Osteocyte (in vitro differentiated cells): ENCODE data around the gene ZNF106. TPM values are rescaled to one million over a fixed set of nuclear protein-coding genes. Genes with fewer than 3 reads are reported as not detected.

Source experiments
- DNase-seq: peaks from one replicate; pipeline ENCODE4 v3.0.0; 2021; ENCODE audit warnings: mixed read lengths; ENCODE audit not compliant: unreplicated experiment; ENCODE audit errors: extremely low spot score
- H3K27ac Mint-ChIP-seq: one replicate; pipeline ENCODE4 v1.8.0; 2021; ENCODE audit warnings: mild to moderate bottlenecking, mixed read lengths; ENCODE audit not compliant: unreplicated experiment
- H3K27me3 Mint-ChIP-seq: one replicate; pipeline ENCODE4 v1.8.0; 2021; ENCODE audit warnings: mixed read lengths; ENCODE audit not compliant: unreplicated experiment
- H3K36me3 Mint-ChIP-seq: one replicate; pipeline ENCODE4 v1.8.0; 2021; ENCODE audit warnings: mixed read lengths; ENCODE audit not compliant: unreplicated experiment
- H3K4me1 Mint-ChIP-seq: one replicate; pipeline ENCODE4 v1.8.0; 2021; ENCODE audit warnings: mixed read lengths; ENCODE audit not compliant: unreplicated experiment
- H3K4me3 Mint-ChIP-seq: one replicate; pipeline ENCODE4 v1.8.0; 2021; ENCODE audit warnings: mild to moderate bottlenecking, moderate library complexity, mixed read lengths; ENCODE audit not compliant: unreplicated experiment
- H3K9me3 Mint-ChIP-seq: one replicate; pipeline ENCODE4 v1.8.0; 2021; ENCODE audit warnings: mixed read lengths; ENCODE audit not compliant: unreplicated experiment
- total RNA-seq: library from RNA; stranded (reverse); gene quantifications from 2 replicates; pipeline ENCODE4 v1.2.1, GENCODE V29; 2021
- TF ChIP-seq, protein P1 (sequence below): fragments of 200-600 bp; sonication (generic); IDR thresholded peaks from 2 replicates; pipeline ENCODE4 v1.5.0; 2021; ENCODE audit warnings: antibody characterized with exemption, mild to moderate bottlenecking, moderate library complexity

The ZNF106 gene
- total RNA-seq, 1 donor from 2014 or later, result 59.7 TPM

GRCh38 chr15:42510258-42511006, 19.5 kb upstream of the ZNF106 start:
- H3K9me3 Mint-ChIP-seq, result no peaks in the 10 kb centered on the region
- DNase-seq, result no peak
- no peak overlapping the region for H3K4me3 Mint-ChIP-seq
- peaks cover 18% of the 10 kb centered on the region for H3K36me3 Mint-ChIP-seq
- TF ChIP-seq, protein P1, sequence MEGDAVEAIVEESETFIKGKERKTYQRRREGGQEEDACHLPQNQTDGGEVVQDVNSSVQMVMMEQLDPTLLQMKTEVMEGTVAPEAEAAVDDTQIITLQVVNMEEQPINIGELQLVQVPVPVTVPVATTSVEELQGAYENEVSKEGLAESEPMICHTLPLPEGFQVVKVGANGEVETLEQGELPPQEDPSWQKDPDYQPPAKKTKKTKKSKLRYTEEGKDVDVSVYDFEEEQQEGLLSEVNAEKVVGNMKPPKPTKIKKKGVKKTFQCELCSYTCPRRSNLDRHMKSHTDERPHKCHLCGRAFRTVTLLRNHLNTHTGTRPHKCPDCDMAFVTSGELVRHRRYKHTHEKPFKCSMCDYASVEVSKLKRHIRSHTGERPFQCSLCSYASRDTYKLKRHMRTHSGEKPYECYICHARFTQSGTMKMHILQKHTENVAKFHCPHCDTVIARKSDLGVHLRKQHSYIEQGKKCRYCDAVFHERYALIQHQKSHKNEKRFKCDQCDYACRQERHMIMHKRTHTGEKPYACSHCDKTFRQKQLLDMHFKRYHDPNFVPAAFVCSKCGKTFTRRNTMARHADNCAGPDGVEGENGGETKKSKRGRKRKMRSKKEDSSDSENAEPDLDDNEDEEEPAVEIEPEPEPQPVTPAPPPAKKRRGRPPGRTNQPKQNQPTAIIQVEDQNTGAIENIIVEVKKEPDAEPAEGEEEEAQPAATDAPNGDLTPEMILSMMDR, result no peak
- no peak overlapping the region for H3K27ac Mint-ChIP-seq
- no peaks in the 10 kb centered on the region for H3K27me3 Mint-ChIP-seq
- peaks cover 5% of the 10 kb centered on the region for H3K4me1 Mint-ChIP-seq

DNA sequence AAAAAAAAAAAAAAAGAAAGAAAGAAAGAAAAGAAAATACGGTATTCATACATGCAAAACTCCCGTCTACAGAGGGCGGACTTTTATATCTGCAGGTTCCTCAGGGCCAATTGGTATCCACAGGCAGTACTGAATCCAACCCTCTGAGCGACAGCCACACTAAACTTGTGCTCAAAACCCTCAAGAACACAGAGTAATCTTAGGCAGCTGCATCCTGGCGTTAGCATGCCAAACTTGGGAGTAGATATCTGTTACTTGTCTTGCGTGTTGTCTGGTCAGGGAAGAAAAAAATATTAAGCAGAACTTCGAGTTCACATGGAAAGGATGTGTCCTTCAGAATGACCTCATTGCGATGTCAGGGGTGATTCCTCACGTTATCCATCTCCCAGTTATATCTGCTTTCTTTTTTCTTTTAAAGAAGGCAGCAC, 17.3 kb upstream of the ZNF106 start:
- H3K9me3 Mint-ChIP-seq, result no peaks in the 10 kb centered on the region
- H3K36me3 Mint-ChIP-seq, result peaks cover 8% of the 10 kb centered on the region
- TF ChIP-seq, protein P1, result no peak
- H3K27ac Mint-ChIP-seq, result no peak overlapping the region
- no peak for DNase-seq
- H3K27me3 Mint-ChIP-seq, result no peaks in the 10 kb centered on the region
- H3K4me1 Mint-ChIP-seq, result peaks cover 16% of the 10 kb centered on the region
- H3K4me3 Mint-ChIP-seq, result no peak overlapping the region

GRCh38 chr15:42507514-42507913, 16.6 kb upstream of the ZNF106 start:
- Mint-ChIP-seq H3K36me3 (peaks cover 2% of the 10 kb centered on the region), H3K4me1 (peaks cover 16% of the 10 kb centered on the region), H3K9me3 (no peaks in the 10 kb centered on the region), H3K27ac (no peak overlapping the region), H3K4me3 (no peak overlapping the region), H3K27me3 (no peaks in the 10 kb centered on the region)
- DNase-seq, result no peak
- TF ChIP-seq, protein P1, result no peak

DNA sequence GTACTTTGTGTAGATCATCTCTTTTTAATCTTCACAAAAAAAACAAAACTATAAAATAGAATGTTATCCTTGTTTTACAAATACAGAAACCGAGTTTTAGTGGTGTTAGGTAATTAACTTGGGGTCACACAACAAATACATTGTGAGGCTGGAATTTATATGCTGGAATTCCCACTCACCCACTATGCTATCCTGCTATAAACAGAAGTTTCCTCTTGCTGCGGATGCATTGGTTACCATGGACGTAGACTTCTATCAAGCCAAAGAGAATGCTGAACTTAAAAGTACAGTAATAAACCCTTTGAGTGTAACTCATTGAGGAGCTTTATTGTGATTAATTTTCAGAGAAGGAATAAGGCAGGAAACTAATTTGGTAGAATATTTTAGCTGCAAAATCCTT, 13.7 kb upstream of the ZNF106 start:
- no peaks in the 10 kb centered on the region for H3K9me3 Mint-ChIP-seq
- H3K27me3 Mint-ChIP-seq, result no peaks in the 10 kb centered on the region
- no peak for DNase-seq

DNA sequence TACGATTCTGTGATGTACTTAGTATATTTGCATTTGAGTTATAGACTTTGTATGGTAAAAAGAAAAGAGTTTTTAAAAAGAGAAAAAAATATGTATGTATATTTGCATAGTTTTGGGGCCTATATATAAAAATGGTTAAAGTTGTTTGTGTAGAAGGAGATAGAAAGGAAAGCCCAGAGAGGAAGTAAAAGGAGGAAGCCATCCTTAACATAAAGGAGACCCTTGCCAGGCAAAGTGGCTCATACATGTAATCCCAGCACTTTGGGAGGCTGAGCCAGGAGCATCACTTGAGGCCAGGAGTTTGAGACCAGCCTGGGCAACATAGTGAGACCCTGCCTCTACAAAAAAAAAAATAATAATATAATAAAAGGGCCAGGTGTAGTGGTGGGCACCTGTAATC, 12.9 kb upstream of the ZNF106 start:
- Mint-ChIP-seq H3K27me3 (no peaks in the 10 kb centered on the region), H3K9me3 (no peaks in the 10 kb centered on the region), H3K4me1 (peaks cover 38% of the 10 kb centered on the region), H3K27ac (no peak overlapping the region), H3K4me3 (no peak overlapping the region), H3K36me3 (peaks cover 3% of the 10 kb centered on the region)
- DNase-seq, result no peak
- TF ChIP-seq, protein P1, result no peak

More for the DNA sequence above, 13.7 kb upstream of the ZNF106 start:
- Mint-ChIP-seq H3K27ac (no peak overlapping the region), H3K4me3 (no peak overlapping the region), H3K4me1 (peaks cover 32% of the 10 kb centered on the region), H3K36me3 (no peaks in the 10 kb centered on the region)
- TF ChIP-seq, protein P1, result no peak
